Esophagus squamous epithelium (tissue), 5 donors: ENCODE data around the gene FAM149B1. TPM values are rescaled to one million over a fixed set of nuclear protein-coding genes. Genes with fewer than 3 reads are reported as not detected.

Experiments used
- DNase-seq: peaks from one replicate; lab custom pipeline; 2025; lab: John Stamatoyannopoulos, UW
- H3K27ac ChIP-seq, 4 donors: fragments of 200-600 bp; sonication (generic); one replicate each; pipeline ENCODE4 v1.5.1; 2016 to 2019; ENCODE audit warnings: mild to moderate bottlenecking in 1 of 4
- H3K27me3 ChIP-seq, 4 donors: fragments of 200-600 bp; sonication (generic); 1 replicate in 3 of 4; 2 replicates in 1 of 4; pipeline versions ENCODE4 v1.5.1 to v1.6.0; 2017 to 2021; ENCODE audit warnings: antibody characterized with exemption in 1 of 4
- H3K36me3 ChIP-seq, 3 donors: fragments of 200-600 bp; sonication (generic); one replicate each; pipeline ENCODE4 v1.5.1; 2016 to 2019
- H3K4me1 ChIP-seq, 3 donors: fragments of 200-600 bp; sonication (generic); one replicate each; pipeline ENCODE4 v1.5.1; 2017 to 2019
- H3K4me3 ChIP-seq, 4 donors: fragments of 200-600 bp; sonication (generic); 1 replicate in 3 of 4; 2 replicates in 1 of 4; pipeline ENCODE4 v1.5.1; 2016 to 2019; ENCODE audit warnings: mild to moderate bottlenecking in 2 of 4, moderate library complexity in 1 of 4
- H3K9me3 ChIP-seq, 3 donors: fragments of 200-600 bp; sonication (generic); one replicate each; pipeline ENCODE4 v1.5.1; 2016 to 2019
- POLR2A ChIP-seq, 4 donors: fragments of 450-650 bp; IDR thresholded peaks; one replicate each; pipeline ENCODE4 v1.6.1; 2017; ENCODE audit warnings: antibody characterized with exemption in 4 of 4, mild to moderate bottlenecking in 4 of 4, moderate library complexity in 3 of 4
- WGBS, 2 donors: methylation state at CpG; one replicate each; pipeline ENCODE4 v1.1.5; 2018; 5-methylcytosine and 5-hydroxymethylcytosine counted together
- intact Hi-C: fragments of 100-400 bp; cut with DNase I; formaldehyde crosslinking; loops from one replicate; pipeline ENCODE4 v1.15.0; 2022
- total RNA-seq, 4 donors: library from RNA; depleted of rRNA; stranded (reverse); fragments of >200 nt; gene quantifications; one replicate each; pipeline ENCODE4 v1.1.0, GENCODE V29; 2016
- TF ChIP-seq, protein P1 (sequence below), 6 experiments: fragments of 450-650 bp in 4 of 6; fragments of 200-600 bp in 2 of 6; sonication (generic) in 2 of 6; IDR thresholded peaks; one replicate each; pipeline ENCODE4 v1.5.1; 2016 to 2019; ENCODE audit warnings: antibody characterized with exemption in 6 of 6, mild to moderate bottlenecking in 4 of 6, moderate library complexity in 4 of 6
- donor health status: DM: yes; HTN: yes; CAD: no.

FAM149B1 gene
- 10 to 100 TPM in 2 of 4 donors, 1 to 10 TPM in 2; 8.7 to 15.8 (median 10.8) TPM for total RNA-seq

GRCh38 chr10:73167783-73168464 is at the start of gene FAM149B1, which contains the start of gene ECD:
Gene FAM149B1 (plus strand): TSS chr10:73168119. CDS start chr10:73168340, 221 bp downstream.
Gene ECD (minus strand): TSS chr10:73168008. CDS start chr10:73163937, 4,071 bp downstream.
- intact Hi-C loops: loop anchor here (10.0 kb wide), 1 partner anchor 53 kb away; the partner anchor contains the start of gene NUDT13
- H3K27me3 ChIP-seq: no peaks in the 10 kb centered on the region
- WGBS, 2 donors: 0 to 1% methylated on average over 24 to 30 of the region's 49 CpGs
- TF ChIP-seq, protein P1, sequence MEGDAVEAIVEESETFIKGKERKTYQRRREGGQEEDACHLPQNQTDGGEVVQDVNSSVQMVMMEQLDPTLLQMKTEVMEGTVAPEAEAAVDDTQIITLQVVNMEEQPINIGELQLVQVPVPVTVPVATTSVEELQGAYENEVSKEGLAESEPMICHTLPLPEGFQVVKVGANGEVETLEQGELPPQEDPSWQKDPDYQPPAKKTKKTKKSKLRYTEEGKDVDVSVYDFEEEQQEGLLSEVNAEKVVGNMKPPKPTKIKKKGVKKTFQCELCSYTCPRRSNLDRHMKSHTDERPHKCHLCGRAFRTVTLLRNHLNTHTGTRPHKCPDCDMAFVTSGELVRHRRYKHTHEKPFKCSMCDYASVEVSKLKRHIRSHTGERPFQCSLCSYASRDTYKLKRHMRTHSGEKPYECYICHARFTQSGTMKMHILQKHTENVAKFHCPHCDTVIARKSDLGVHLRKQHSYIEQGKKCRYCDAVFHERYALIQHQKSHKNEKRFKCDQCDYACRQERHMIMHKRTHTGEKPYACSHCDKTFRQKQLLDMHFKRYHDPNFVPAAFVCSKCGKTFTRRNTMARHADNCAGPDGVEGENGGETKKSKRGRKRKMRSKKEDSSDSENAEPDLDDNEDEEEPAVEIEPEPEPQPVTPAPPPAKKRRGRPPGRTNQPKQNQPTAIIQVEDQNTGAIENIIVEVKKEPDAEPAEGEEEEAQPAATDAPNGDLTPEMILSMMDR (IDR thresholded peaks at IDR 0.05): peak in 3 of 6 experiments; percentile 24 to 56 (median 48)
- TF ChIP-seq POLR2A (IDR thresholded peaks at IDR 0.05): peak in 3 of 4 donors; percentile 88 to 94 (median 92)
- no peaks in the 10 kb centered on the region for H3K9me3 ChIP-seq
- DNase-seq: peak; percentile 50
- H3K4me1 ChIP-seq: peaks cover 14 to 58% (median 16%) of the 10 kb centered on the region in 3 donors
- peak within 1 kb of the TSS; percentile 69 to 88 (median 76) for H3K4me3 ChIP-seq
- peaks cover 0 to 14% (median 7%) of the 10 kb centered on the region in 3 donors for H3K36me3 ChIP-seq
- H3K27ac ChIP-seq: peak within 1 kb of the TSS; percentile 95 to 98 (median 96)

DNA sequence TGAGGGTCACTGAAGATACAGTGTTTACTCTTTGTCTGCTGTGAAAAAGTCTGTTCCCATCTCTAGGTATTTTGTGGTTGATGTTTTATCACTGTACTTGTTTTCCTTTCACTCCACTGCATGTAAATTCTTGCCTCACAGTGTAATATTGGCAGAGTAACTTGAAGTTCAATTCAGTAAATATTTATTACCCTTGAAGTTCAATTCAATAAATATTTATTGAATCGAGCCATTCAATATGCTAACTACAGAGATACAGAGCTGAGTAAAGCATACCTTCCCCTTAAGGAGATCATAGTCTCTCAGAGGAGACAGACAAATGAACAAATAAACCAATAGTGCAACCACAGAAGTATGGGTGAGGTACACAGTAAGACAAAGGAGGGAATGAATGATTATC is 48.5 kb upstream of the FAM149B1 start:
- no peak overlapping the region for H3K4me3 ChIP-seq
- H3K27ac ChIP-seq: no peak overlapping the region
- H3K9me3 ChIP-seq: no peaks in the 10 kb centered on the region
- no peaks in the 10 kb centered on the region for H3K27me3 ChIP-seq
- intact Hi-C loops: loop anchor here (10.0 kb wide), 1 partner anchor 45 kb away; the partner anchor contains the start of genes ECD and FAM149B1
- H3K36me3 ChIP-seq: peaks cover 0 to 47% (median 0%) of the 10 kb centered on the region in 3 donors
- no peak for TF ChIP-seq POLR2A (IDR thresholded peaks at IDR 0.05)
- TF ChIP-seq, protein P1 (IDR thresholded peaks at IDR 0.05): no peak
- DNase-seq: no peak
- 71 to 75% methylated on average over 1 of the region's 1 CpG for WGBS, 2 donors
- H3K4me1 ChIP-seq: peaks cover 0 to 14% (median 10%) of the 10 kb centered on the region in 3 donors

DNA sequence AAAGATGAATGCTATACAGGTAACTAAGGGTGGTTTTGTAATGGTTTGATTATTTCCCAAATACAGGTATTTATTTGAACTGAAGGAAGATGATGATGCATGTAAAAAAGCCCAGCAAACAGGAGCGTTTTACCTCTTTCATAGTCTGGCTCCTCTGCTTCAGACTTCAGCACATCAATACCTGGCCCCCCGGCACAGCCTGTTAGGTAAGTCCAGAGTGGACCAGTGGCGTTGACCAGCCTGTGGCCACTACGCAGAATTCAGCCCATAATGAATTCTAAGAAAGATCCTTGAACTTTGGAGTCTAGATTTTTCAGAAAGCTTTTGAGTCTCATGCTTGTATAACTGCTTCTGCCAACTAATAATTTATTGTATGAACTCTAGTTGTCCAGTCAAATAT is 48.0 kb upstream of the FAM149B1 start:
- no peak for DNase-seq
- Histone ChIP-seq H3K4me3 (no peak overlapping the region), H3K27ac (no peak overlapping the region), H3K36me3 (peaks cover 0 to 51% (median 0%) of the 10 kb centered on the region in 3 donors), H3K4me1 (peaks cover 0 to 14% (median 10%) of the 10 kb centered on the region in 3 donors), H3K9me3 (no peaks in the 10 kb centered on the region), H3K27me3 (no peaks in the 10 kb centered on the region)
- intact Hi-C loops: loop anchor here (10.0 kb wide), 1 partner anchor 45 kb away; the partner anchor contains the start of genes ECD and FAM149B1
- TF ChIP-seq, protein P1 (IDR thresholded peaks at IDR 0.05): no peak
- no peak for TF ChIP-seq POLR2A (IDR thresholded peaks at IDR 0.05)
- 92 to 94% methylated on average over 4 of the region's 4 CpGs for WGBS, 2 donors

GRCh38 chr10:73126343-73126742 is 41.6 kb upstream of the FAM149B1 start:
- Histone ChIP-seq H3K9me3 (no peaks in the 10 kb centered on the region), H3K36me3 (peaks cover 0 to 91% (median 6%) of the 10 kb centered on the region in 3 donors), H3K27me3 (no peaks in the 10 kb centered on the region), H3K27ac (no peak overlapping the region), H3K4me1 (peaks cover 0 to 6% (median 0%) of the 10 kb centered on the region in 3 donors), H3K4me3 (no peak overlapping the region)
- 100% methylated on average over 2 of the region's 2 CpGs for WGBS, 2 donors
- intact Hi-C loops: no loop called here
- TF ChIP-seq, protein P1 (IDR thresholded peaks at IDR 0.05): no peak
- DNase-seq: no peak

DNA sequence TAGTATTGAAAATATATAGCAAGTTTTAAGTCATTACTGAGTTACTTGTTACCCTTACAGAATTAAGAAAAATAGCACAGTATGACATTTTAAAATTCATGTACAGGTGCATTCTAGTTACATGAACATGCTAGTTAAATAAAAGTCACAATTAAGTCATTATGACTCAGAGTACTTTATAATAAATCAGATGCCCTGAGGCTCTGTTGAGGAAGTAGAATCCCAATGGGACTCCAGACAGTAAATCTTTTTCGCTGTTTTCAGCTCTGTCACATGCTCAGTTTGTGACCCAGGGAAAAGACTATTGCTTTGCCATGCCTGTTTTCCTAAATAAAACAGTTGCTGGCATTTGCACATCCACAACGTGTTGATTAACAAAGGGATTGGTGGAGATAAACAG is 36.6 kb upstream of the FAM149B1 start:
- H3K27me3 ChIP-seq: no peaks in the 10 kb centered on the region
- 20 to 25% methylated on average over 2 of the region's 2 CpGs for WGBS, 2 donors
- intact Hi-C loops: no loop called here
- no peak overlapping the region for H3K27ac ChIP-seq
- no peak overlapping the region for H3K4me3 ChIP-seq
- DNase-seq: no peak
- peaks cover 0 to 100% (median 15%) of the 10 kb centered on the region in 3 donors for H3K36me3 ChIP-seq
- TF ChIP-seq POLR2A (IDR thresholded peaks at IDR 0.05): no peak
- TF ChIP-seq, protein P1 (IDR thresholded peaks at IDR 0.05): no peak
- no peaks in the 10 kb centered on the region for H3K9me3 ChIP-seq
- peaks cover 0 to 18% (median 0%) of the 10 kb centered on the region in 3 donors for H3K4me1 ChIP-seq
